ENCODE measurements around the gene NR2F6. TPM values are rescaled to one million over a fixed set of nuclear protein-coding genes. Genes with fewer than 3 reads are reported as not detected.

The NR2F6 gene
- total RNA-seq, 1 experiment from 2014 or later: 134 TPM

DNA sequence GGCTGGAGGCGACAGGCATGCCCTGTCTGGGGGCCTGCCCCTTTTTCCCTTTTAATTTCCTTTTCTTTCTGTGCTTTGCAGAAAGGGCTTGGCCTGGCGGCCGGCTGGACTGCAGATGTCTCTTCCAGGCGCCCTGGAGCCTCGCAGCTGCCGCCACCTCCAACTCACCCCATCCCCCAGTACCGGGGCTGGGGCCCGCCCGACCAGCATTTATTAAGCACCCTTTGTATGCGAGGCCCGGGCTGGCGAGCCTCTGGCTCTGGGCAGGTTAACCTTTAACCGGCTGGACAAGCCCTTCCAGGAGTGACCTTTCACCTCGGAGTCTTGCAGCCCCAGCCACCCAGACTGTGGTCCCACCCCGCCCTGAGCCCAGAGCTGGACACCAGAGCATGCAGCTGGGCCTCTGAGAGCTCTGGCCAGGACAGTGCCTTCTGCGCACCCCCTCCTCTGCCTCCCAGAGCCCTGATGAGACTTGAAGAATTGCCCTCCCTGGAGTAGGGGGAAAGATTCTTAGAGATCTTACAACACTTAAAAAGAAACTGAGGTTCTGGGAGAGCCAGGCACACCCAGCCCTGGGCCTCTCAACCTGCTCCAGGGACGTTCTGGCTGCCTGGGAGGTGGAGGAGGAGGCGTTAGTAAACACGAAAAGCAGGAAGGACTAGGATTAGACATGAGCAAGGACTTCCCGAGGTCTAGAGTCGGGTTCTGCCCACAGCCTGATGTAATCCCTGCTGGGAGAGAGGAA, 1.1 kb upstream of the NR2F6 start:
- Histone ChIP-seq H3T11ph (ENCODE audit: low read length) (no peak overlapping the region), H3K79me1 (ENCODE audit: insufficient read depth, low read depth, low read length, poor library complexity, severe bottlenecking) (no peaks in the 10 kb centered on the region), H3K14ac (ENCODE audit: insufficient read depth, low read length) (no peak overlapping the region), H2BK5ac (ENCODE audit: insufficient read length, low read length) (no peak overlapping the region), H3K23ac (ENCODE audit: insufficient read length, low read depth, low read length) (no peak overlapping the region), H3K56ac (ENCODE audit: insufficient read length, low read depth, low read length) (no peak overlapping the region), H3K9me3 (ENCODE audit: control insufficient read depth, low read depth, low read length) (no peaks in the 10 kb centered on the region), H2BK15ac (ENCODE audit: low read depth, low read length) (no peak overlapping the region), H4K20me1 (ENCODE audit: control insufficient read depth, insufficient read depth, insufficient read length) (no peaks in the 10 kb centered on the region), H4K8ac (replicated peaks; ENCODE audit: insufficient read length, low read depth, low read length) (no peak overlapping the region), H4K91ac (ENCODE audit: insufficient read length, low read depth, low read length) (no peak overlapping the region), H2BK12ac (ENCODE audit: insufficient read length, low read depth, low read length) (no peak overlapping the region), H3K4me1 (ENCODE audit: insufficient read depth, low read length) (peaks cover 4% of the 10 kb centered on the region; the same call in 1 of the 2 replicates), H2BK20ac (ENCODE audit: low read depth, low read length, poor library complexity, severe bottlenecking) (no peak overlapping the region), H3K4ac (ENCODE audit: low read depth, low read length) (no peak overlapping the region), H3K18ac (ENCODE audit: insufficient read length, low read depth, low read length) (peak overlapping the region; percentile 51), H3K27me3 (ENCODE audit: insufficient read depth, low read length) (no peaks in the 10 kb centered on the region), H2BK120ac (ENCODE audit: low read depth, low read length, poor library complexity, severe bottlenecking) (no peak overlapping the region), H3K79me2 (ENCODE audit: insufficient read depth, low read length) (peaks cover 21% of the 10 kb centered on the region; the same call in 1 of the 2 replicates), H3K27ac (ENCODE audit: insufficient read length, low read depth, low read length) (no peak overlapping the region), H3K4me2 (ENCODE audit: insufficient read depth, insufficient read length, low read length) (peak overlapping the region; percentile 8), H2AK5ac (ENCODE audit: insufficient read length, low read length) (no peak overlapping the region), H3K23me2 (ENCODE audit: insufficient read length, low read depth, low read length, poor library complexity, severe bottlenecking) (peaks cover 17% of the 10 kb centered on the region), H3K9ac (ENCODE audit: extremely low read depth, insufficient read length, low read length) (no peak overlapping the region), H4K5ac (ENCODE audit: insufficient read length, low read depth, low read length) (no peak overlapping the region), H2AFZ (ENCODE audit: low read length) (no peak overlapping the region)
- Mint-ChIP-seq H3K9me3 (peaks cover 0 to 3% of the 10 kb centered on the region in 2 experiments; a peak in 1 of 5 replicates), H3K4me1 (peaks cover 34 to 48% of the 10 kb centered on the region in 2 experiments), H3K27ac (peak overlapping the region; percentile 95 to 97 (median 97); a peak in 6 of 7 replicates), H3K36me3 (ENCODE audit: insufficient read depth in 1 of 3, low read depth in 3 of 3) (peaks cover 0 to 10% (median 4%) of the 10 kb centered on the region in 3 experiments; a peak in 5 of 7 replicates), H3K4me3 (peak overlapping the region; percentile 79 to 89), H3K27me3 (ENCODE audit: low read depth) (peaks cover 2% of the 10 kb centered on the region; the same call in 1 of the 2 replicates)
- no peak for DNase-seq
- no CpG with 5 or more reads among the region's 21 CpGs for WGBS (ENCODE audit: extremely low coverage, insufficient read length, low lambda C conversion rate)
- TF ChIP-seq, protein P1, sequence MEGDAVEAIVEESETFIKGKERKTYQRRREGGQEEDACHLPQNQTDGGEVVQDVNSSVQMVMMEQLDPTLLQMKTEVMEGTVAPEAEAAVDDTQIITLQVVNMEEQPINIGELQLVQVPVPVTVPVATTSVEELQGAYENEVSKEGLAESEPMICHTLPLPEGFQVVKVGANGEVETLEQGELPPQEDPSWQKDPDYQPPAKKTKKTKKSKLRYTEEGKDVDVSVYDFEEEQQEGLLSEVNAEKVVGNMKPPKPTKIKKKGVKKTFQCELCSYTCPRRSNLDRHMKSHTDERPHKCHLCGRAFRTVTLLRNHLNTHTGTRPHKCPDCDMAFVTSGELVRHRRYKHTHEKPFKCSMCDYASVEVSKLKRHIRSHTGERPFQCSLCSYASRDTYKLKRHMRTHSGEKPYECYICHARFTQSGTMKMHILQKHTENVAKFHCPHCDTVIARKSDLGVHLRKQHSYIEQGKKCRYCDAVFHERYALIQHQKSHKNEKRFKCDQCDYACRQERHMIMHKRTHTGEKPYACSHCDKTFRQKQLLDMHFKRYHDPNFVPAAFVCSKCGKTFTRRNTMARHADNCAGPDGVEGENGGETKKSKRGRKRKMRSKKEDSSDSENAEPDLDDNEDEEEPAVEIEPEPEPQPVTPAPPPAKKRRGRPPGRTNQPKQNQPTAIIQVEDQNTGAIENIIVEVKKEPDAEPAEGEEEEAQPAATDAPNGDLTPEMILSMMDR (conservative IDR thresholded peaks at IDR 0.05): no peak

Data from H9 (cell line).